H1 (cell line): ENCODE results near the gene COL4A3. TPM values are rescaled to one million over a fixed set of nuclear protein-coding genes. Genes with fewer than 3 reads are reported as not detected.

Experiments used
- CTCF ChIA-PET: fragments of 300-600 bp; sonication (Branson Sonifier 250); formaldehyde crosslinking; loops from one replicate; lab custom pipeline; 2021; ENCODE audit not compliant: partially characterized antibody; lab: Charles Lee
- POLR2A ChIA-PET: fragments of 300-600 bp; sonication (Branson Sonifier 250); formaldehyde crosslinking; loops from one replicate; lab custom pipeline; 2021; ENCODE audit warnings: inconsistent platforms; ENCODE audit not compliant: partially characterized antibody; lab: Charles Lee
- DNase-seq, 2 experiments: peaks; one replicate each; pipeline versions ENCODE4 v3.0.0 to v3.0.0-alpha.2; 2010 to 2022; ENCODE audit warnings: low spot score in 2 of 2, low read depth in 1 of 2, mixed read lengths in 1 of 2
- FAIRE-seq: peaks from 2 replicates; lab custom pipeline; 2011; peaks lifted over from hg19 to GRCh38; lab: Jason Lieb, UNC
- H2AFZ ChIP-seq: 2 replicates; pipeline ENCODE4 v1.8.1; 2012; ENCODE audit warnings: low read length, inconsistent platforms
- H2AK5ac ChIP-seq: 2 replicates; pipeline ENCODE4 v1.6.1; 2013; ENCODE audit warnings: low read depth, low read length
- H2BK120ac ChIP-seq: replicated peaks from 2 replicates; pipeline ENCODE3; 2013; ENCODE audit warnings: low read depth, low read length, inconsistent platforms
- H2BK12ac ChIP-seq: 2 replicates; pipeline ENCODE4 v1.6.1; 2013; ENCODE audit warnings: low read depth, low read length
- H2BK15ac ChIP-seq: 2 replicates; pipeline ENCODE4 v1.6.1; 2013; ENCODE audit warnings: low read length
- H2BK20ac ChIP-seq: 2 replicates; pipeline ENCODE4 v1.6.1; 2013; ENCODE audit warnings: low read length
- H2BK5ac ChIP-seq: 2 replicates; pipeline ENCODE4 v1.6.1; 2013; ENCODE audit warnings: low read depth, low read length
- H3K14ac ChIP-seq: 2 replicates; pipeline ENCODE4 v1.6.1; 2013; ENCODE audit warnings: inconsistent platforms; ENCODE audit not compliant: insufficient read length
- H3K18ac ChIP-seq: 2 replicates; pipeline ENCODE4 v1.6.1; 2013; ENCODE audit warnings: low read length; ENCODE audit errors: extremely low read depth
- H3K23ac ChIP-seq: 2 replicates; pipeline ENCODE4 v1.6.1; 2013; ENCODE audit warnings: inconsistent platforms; ENCODE audit not compliant: insufficient read length
- H3K23me2 ChIP-seq: 2 replicates; pipeline ENCODE4 v1.6.1; 2013; ENCODE audit warnings: low read depth, low read length
- H3K27ac ChIP-seq: 2 replicates; pipeline ENCODE4 v1.6.1; 2011; ENCODE audit warnings: low read depth, low read length, inconsistent platforms
- H3K27me3 ChIP-seq, 4 experiments: replicated peaks in 1 of 4; 1 replicate in 1 of 4; 2 replicates in 3 of 4; pipeline versions ENCODE4 v1.6.1 to v1.8.1; 2011 to 2013; ENCODE audit warnings: low read length in 3 of 4, mild to moderate bottlenecking in 3 of 4, inconsistent platforms in 2 of 4, mixed read lengths in 2 of 4, moderate library complexity in 1 of 4; ENCODE audit not compliant: control insufficient read depth in 3 of 4, insufficient read depth in 3 of 4; ENCODE audit errors: extremely low read depth in 1 of 4
- H3K36me3 ChIP-seq, 4 experiments: 2 replicates each; pipeline versions ENCODE4 v1.6.1 to v1.8.1; 2011 to 2013; ENCODE audit warnings: mild to moderate bottlenecking in 4 of 4, low read length in 3 of 4, moderate library complexity in 2 of 4, control low read depth in 1 of 4, inconsistent platforms in 1 of 4; ENCODE audit not compliant: insufficient read depth in 4 of 4, control insufficient read depth in 2 of 4
- H3K4ac ChIP-seq: replicated peaks from 2 replicates; pipeline ENCODE3; 2013; ENCODE audit warnings: low read length, low read depth, mixed read lengths, inconsistent platforms; ENCODE audit not compliant: insufficient read length
- H3K4me1 ChIP-seq, 4 experiments: replicated peaks in 1 of 4; 1 replicate in 1 of 4; 2 replicates in 3 of 4; pipeline versions ENCODE4 v1.6.1 to v1.8.1; 2011 to 2013; ENCODE audit warnings: low read length in 3 of 4, inconsistent platforms in 2 of 4, mixed read lengths in 1 of 4; ENCODE audit not compliant: insufficient read depth in 4 of 4, control insufficient read depth in 3 of 4
- H3K4me2 ChIP-seq, 2 experiments: 2 replicates each; pipeline versions ENCODE4 v1.6.1 to v1.8.1; 2011 to 2013; ENCODE audit warnings: low read depth in 2 of 2, low read length in 2 of 2, control low read depth in 1 of 2, inconsistent platforms in 1 of 2, mild to moderate bottlenecking in 1 of 2; ENCODE audit not compliant: insufficient read depth in 1 of 2
- H3K4me3 ChIP-seq, 4 experiments: fragments of 200-600, 300-600 bp in 1 of 4; sonication (generic), shearing (Covaris generic), sonication (Bioruptor Twin) in 1 of 4; 2 replicates each; pipeline versions ENCODE4 v1.5.1 to v1.8.1; 2011 to 2016; ENCODE audit warnings: low read length in 4 of 4, low read depth in 3 of 4, control low read depth in 2 of 4, inconsistent platforms in 2 of 4, mild to moderate bottlenecking in 2 of 4, mixed read lengths in 1 of 4, moderate library complexity in 1 of 4; ENCODE audit not compliant: insufficient read depth in 2 of 4; ENCODE audit errors: extremely low read depth in 1 of 4
- H3K56ac ChIP-seq: replicated peaks from 2 replicates; pipeline ENCODE3; 2013; ENCODE audit warnings: low read depth, mild to moderate bottlenecking, mixed read lengths, low read length, inconsistent platforms; ENCODE audit not compliant: insufficient read length
- H3K79me1 ChIP-seq: 2 replicates; pipeline ENCODE4 v1.6.1; 2013; ENCODE audit warnings: low read depth, low read length, control low read depth
- H3K79me2 ChIP-seq, 2 experiments: 2 replicates each; pipeline versions ENCODE4 v1.6.1 to v1.8.1; 2012 to 2013; ENCODE audit warnings: low read length in 2 of 2, mild to moderate bottlenecking in 2 of 2, inconsistent platforms in 1 of 2; ENCODE audit not compliant: insufficient read depth in 2 of 2, control insufficient read depth in 1 of 2
- H3K9ac ChIP-seq, 4 experiments: replicated peaks in 1 of 4; 1 replicate in 1 of 4; 2 replicates in 3 of 4; pipeline versions ENCODE4 v1.6.1 to v1.8.1; 2011 to 2013; ENCODE audit warnings: low read depth in 3 of 4, low read length in 3 of 4, control low read depth in 2 of 4, mild to moderate bottlenecking in 2 of 4, moderate library complexity in 2 of 4, inconsistent platforms in 1 of 4; ENCODE audit errors: extremely low read depth in 1 of 4
- H3K9me3 ChIP-seq, 2 experiments: 2 replicates each; pipeline versions ENCODE4 v1.6.1 to v1.8.1; 2012 to 2013; ENCODE audit warnings: mild to moderate bottlenecking in 2 of 2, moderate library complexity in 2 of 2, control low read depth in 1 of 2, inconsistent platforms in 1 of 2, low read depth in 1 of 2, low read length in 1 of 2, mixed read lengths in 1 of 2; ENCODE audit not compliant: insufficient read depth in 2 of 2
- H4K20me1 ChIP-seq, 2 experiments: replicated peaks in 1 of 2; 2 replicates each; pipeline versions ENCODE3 to v1.8.1; 2011 to 2013; ENCODE audit warnings: inconsistent platforms in 2 of 2, low read length in 2 of 2, mild to moderate bottlenecking in 1 of 2; ENCODE audit not compliant: insufficient read depth in 2 of 2, control insufficient read depth in 1 of 2
- H4K5ac ChIP-seq: 2 replicates; pipeline ENCODE4 v1.6.1; 2013; ENCODE audit warnings: low read length, low read depth, mixed read lengths, inconsistent platforms; ENCODE audit not compliant: insufficient read length
- H4K8ac ChIP-seq: 2 replicates; pipeline ENCODE4 v1.8.0; 2013; ENCODE audit warnings: mild to moderate bottlenecking, moderate library complexity, low read length, inconsistent platforms; ENCODE audit not compliant: insufficient read depth; ENCODE audit errors: extremely low read depth
- H4K91ac ChIP-seq: replicated peaks from 2 replicates; pipeline ENCODE3; 2013; ENCODE audit warnings: low read length, mixed read lengths, inconsistent platforms; ENCODE audit not compliant: insufficient read length
- BACH1 ChIP-seq: IDR thresholded peaks from 2 replicates; pipeline ENCODE4 v1.6.1; 2012; ENCODE audit warnings: low read length, improper control_type of control experiment
- BCL11A ChIP-seq, 2 experiments: IDR thresholded peaks; one replicate each; pipeline ENCODE4 v1.6.1; 2011; ENCODE audit warnings: low read depth in 2 of 2, low read length in 2 of 2, mild to moderate bottlenecking in 2 of 2
- CEBPB ChIP-seq: IDR thresholded peaks from 2 replicates; pipeline ENCODE4 v1.6.1; 2012; ENCODE audit warnings: low read depth, low read length
- JUND ChIP-seq: IDR thresholded peaks from 2 replicates; pipeline ENCODE4 v1.6.1; 2011; ENCODE audit warnings: mild to moderate bottlenecking, improper control_type of control experiment, low read length
- KDM5A ChIP-seq: fragments of 200-600 bp; IDR thresholded peaks from 2 replicates; pipeline ENCODE4 v1.7.1; 2012; ENCODE audit warnings: mild to moderate bottlenecking, low read length, inconsistent platforms, mixed read lengths
- MAX ChIP-seq: IDR thresholded peaks from 2 replicates; pipeline ENCODE4 v1.6.1; 2012; ENCODE audit warnings: inconsistent platforms
- NANOG ChIP-seq: IDR thresholded peaks from 2 replicates; pipeline ENCODE4 v1.6.1; 2011; ENCODE audit warnings: low read length, low read depth, mild to moderate bottlenecking, inconsistent platforms; ENCODE audit not compliant: insufficient read depth, poor library complexity, severe bottlenecking
- RFX5 ChIP-seq: IDR thresholded peaks from 2 replicates; pipeline ENCODE4 v1.6.1; 2011; ENCODE audit warnings: low read depth, low read length, improper control_type of control experiment, borderline replicate concordance
- SAP30 ChIP-seq: fragments of 300-600 bp; sonication (generic); IDR thresholded peaks from 2 replicates; pipeline ENCODE4 v1.7.1; 2012; ENCODE audit warnings: low read length, moderate library complexity, mild to moderate bottlenecking, inconsistent platforms; ENCODE audit not compliant: insufficient read depth, insufficient replicate concordance
- SIX5 ChIP-seq: IDR thresholded peaks from 2 replicates; pipeline ENCODE4 v1.6.1; 2011; ENCODE audit warnings: mild to moderate bottlenecking, low read depth, low read length
- SRF ChIP-seq: IDR thresholded peaks from 2 replicates; pipeline ENCODE4 v1.6.1; 2011; ENCODE audit warnings: mild to moderate bottlenecking, low read depth, low read length, moderate library complexity
- TAF7 ChIP-seq: optimal IDR thresholded peaks from 2 replicates; pipeline ENCODE3; 2011; ENCODE audit warnings: low read depth, mild to moderate bottlenecking, inconsistent platforms, low read length, moderate library complexity, borderline replicate concordance
- ZNF274 ChIP-seq: IDR thresholded peaks from 2 replicates; pipeline ENCODE4 v1.7.0; 2012; ENCODE audit warnings: low read length, borderline replicate concordance; ENCODE audit errors: extremely low read depth
- polyA plus RNA-seq, 7 experiments: library from polyadenylated mRNA; depleted of rRNA in 3 of 7; stranded (reverse) in 5 of 7; unstranded in 2 of 7; fragments of >200 nt in 5 of 7; fragments of 200-250 nt in 2 of 7; gene quantifications; 1 replicate in 5 of 7; 2 replicates in 1 of 7; 4 replicates in 1 of 7; pipeline versions ENCODE4 v1.2.1 to v1.2.3, GENCODE V29; 2011 to 2013; ENCODE audit warnings: missing spikeins in 2 of 7, mixed read lengths in 2 of 7
- total RNA-seq: library from RNA; stranded (reverse); fragmentation: NEBNext Ultra II Directional; extraction: Animal tissue kit (Norgen Biotek cat#: 25700); gene quantifications from 2 replicates; pipeline ENCODE4 v1.2.1, GENCODE V29; 2021

The COL4A3 gene
- total and polyA plus RNA-seq, 2 of the 8 experiments (the other 6 are each of a cell fraction or from before 2014, with no cell fraction given) = 0.12 to 0.17 TPM

GRCh38 chr2:227256605-227257004 is 92.2 kb downstream of the COL4A3 start:
- H3K14ac ChIP-seq = no peak overlapping the region
- TF ChIP-seq BCL11A (IDR thresholded peaks at IDR 0.05; ENCODE audit: low read depth in 2 of 2, low read length in 2 of 2) (no peak), JUND (no peak), SRF (no peak), NANOG (no peak), CEBPB (no peak), RFX5 (no peak), BACH1 (no peak), KDM5A (no peak), SIX5 (no peak), MAX (no peak), SAP30 (no peak), TAF7 (no peak), ZNF274 (no peak)
- no peak overlapping the region for H4K8ac ChIP-seq
- H2BK5ac ChIP-seq = no peak overlapping the region
- H3K4me1 ChIP-seq = no peaks in the 10 kb centered on the region
- H3K36me3 ChIP-seq = no peaks in the 10 kb centered on the region
- ChIA-PET CTCF (no interaction called here), POLR2A (no interaction called here)
- H2BK20ac ChIP-seq = no peak overlapping the region
- no peaks in the 10 kb centered on the region for H3K79me1 ChIP-seq
- no peak overlapping the region for H2BK15ac ChIP-seq
- no peak overlapping the region for H2BK120ac ChIP-seq
- H3K4me3 ChIP-seq = no peak overlapping the region
- no peak overlapping the region for H3K9ac ChIP-seq
- no peak overlapping the region for H2BK12ac ChIP-seq
- peaks cover 0 to 1% (median 0%) of the 10 kb centered on the region in 4 experiments; a peak in 1 of 7 replicates for H3K27me3 ChIP-seq
- no peak overlapping the region for H3K23ac ChIP-seq
- H3K23me2 ChIP-seq = no peaks in the 10 kb centered on the region
- no peak overlapping the region for H2AFZ ChIP-seq
- no peaks in the 10 kb centered on the region for H3K79me2 ChIP-seq
- H4K91ac ChIP-seq = no peak overlapping the region
- no peak overlapping the region for H3K4ac ChIP-seq
- DNase-seq (no peak), FAIRE-seq (no peak)
- no peaks in the 10 kb centered on the region for H4K20me1 ChIP-seq
- H4K5ac ChIP-seq = no peak overlapping the region
- H3K56ac ChIP-seq = no peak overlapping the region
- H3K9me3 ChIP-seq = no peaks in the 10 kb centered on the region
- no peak overlapping the region for H3K27ac ChIP-seq
- H3K4me2 ChIP-seq = no peak overlapping the region
- no peak overlapping the region for H2AK5ac ChIP-seq
- H3K18ac ChIP-seq = no peak overlapping the region
